GM19023 (cell line): ENCODE results near the gene CTNNBIP1.

Source experiments
- ATAC-seq: cut with Tn5 transposase; IDR thresholded peaks from one replicate; pipeline ENCODE4 v1.9.1; 2021; ENCODE audit warnings: mild to moderate bottlenecking, moderate library complexity; ENCODE audit not compliant: unreplicated experiment

CTNNBIP1 gene

DNA sequence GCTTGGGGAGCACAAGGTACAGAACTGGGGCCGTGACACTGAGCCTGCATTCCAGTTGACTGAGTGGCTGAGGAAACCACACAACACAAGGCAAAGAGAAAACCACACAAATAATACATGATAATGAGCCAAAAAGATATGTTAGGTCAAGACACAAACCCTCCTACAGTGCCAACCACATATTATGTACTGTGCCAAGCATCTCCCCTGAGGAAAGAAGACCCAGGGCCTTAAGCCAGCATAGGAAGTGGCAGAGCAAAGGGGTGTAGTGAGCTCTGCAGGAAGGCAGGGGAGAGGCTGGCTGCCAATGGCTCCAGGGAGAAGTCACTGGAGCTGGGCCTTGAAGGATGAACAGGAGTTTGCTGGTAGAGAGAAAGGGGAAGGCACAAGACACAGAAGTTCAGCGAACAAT, 28.2 kb downstream of the CTNNBIP1 start:
- ATAC-seq: no peak

DNA sequence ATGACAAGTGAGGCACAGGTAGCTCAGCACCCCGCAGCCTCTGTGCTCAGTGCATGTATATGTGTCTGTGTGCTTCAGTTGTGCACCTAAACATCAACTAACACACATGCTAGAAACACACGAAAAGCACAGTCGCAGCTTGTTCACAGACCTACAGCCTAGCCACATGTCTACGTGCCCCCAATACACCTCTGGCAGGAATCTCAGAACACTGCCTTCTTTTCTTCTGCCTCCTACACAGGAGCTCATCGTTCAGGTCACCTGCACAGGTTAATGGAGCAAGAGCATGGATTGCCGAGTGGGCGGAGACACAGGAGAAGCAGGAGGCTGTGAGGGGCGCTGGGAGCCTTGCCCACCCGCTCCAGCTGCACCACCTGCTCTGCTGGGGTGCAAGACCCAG, 31.7 kb downstream of the CTNNBIP1 start:
- no peak for ATAC-seq

DNA sequence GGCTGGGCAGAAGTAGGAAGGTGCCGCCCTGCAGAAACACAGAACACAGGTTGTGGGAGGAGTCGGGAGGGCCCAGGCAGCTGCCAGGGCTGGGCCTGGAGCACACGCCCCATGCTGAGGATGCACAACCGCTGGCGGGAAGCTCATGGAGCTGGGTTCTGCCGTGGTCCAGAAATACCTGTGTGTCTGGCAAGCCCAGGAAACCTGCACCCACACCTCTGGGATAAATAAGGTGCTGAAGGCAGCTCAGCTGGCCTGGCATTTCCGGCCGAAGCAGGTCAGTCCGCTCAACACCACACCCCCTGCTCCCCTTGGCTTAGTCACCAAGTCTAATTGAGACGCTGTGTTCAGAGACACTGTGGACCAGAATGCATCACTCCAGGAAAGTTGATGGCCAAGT, 32.1 kb downstream of the CTNNBIP1 start:
- no peak for ATAC-seq

DNA sequence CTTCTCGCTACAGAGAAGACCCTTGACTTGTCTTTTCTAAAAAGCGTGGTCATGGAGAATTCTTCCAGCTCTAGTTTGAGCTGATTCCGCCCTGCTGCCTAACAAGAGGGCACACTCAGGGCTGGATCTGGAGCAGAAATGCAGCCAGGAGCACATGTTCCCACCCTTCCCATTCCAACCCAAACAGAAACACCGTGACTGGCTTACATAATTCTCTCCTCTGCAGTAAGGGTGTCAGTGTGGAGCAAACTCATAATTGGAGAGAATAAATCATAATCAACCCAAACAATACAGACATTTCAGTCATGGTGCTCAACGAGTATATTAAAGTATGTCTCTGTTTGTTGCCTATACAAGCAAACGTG, 34.5 kb downstream of the CTNNBIP1 start:
- no peak for ATAC-seq

DNA sequence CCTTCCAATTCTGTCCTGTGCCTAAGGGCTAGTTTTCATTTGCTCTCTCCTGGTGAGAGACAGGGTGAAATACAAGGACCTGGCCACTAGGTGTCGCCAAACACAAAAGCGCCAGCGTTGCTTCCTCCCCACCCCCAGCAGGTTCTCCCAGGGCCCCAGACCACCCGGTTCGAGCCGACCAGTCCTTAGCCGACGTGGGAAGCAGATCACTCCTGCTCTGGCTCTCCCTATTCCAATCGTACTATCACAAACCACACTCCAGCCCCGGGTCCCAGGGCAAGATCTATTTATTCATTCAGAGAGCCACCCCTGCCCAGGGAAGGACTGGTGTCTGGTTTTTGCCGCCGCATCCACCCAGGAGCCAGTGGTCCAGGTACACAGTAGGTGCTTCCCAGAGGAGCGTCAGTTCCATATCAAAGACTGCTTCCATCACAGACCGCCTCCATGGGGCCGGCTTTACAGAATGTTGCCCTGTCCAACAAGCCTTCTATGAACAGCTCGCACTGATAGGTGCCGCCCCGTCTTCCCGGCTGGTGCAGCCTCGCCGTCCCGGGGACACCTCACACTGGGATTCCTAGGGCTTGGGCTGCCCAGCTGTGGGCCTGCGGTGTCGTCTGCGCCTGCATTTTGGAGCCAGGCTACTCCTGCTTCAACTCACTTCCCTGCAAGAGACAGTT, 35.0 kb downstream of the CTNNBIP1 start:
- ATAC-seq: no peak

DNA sequence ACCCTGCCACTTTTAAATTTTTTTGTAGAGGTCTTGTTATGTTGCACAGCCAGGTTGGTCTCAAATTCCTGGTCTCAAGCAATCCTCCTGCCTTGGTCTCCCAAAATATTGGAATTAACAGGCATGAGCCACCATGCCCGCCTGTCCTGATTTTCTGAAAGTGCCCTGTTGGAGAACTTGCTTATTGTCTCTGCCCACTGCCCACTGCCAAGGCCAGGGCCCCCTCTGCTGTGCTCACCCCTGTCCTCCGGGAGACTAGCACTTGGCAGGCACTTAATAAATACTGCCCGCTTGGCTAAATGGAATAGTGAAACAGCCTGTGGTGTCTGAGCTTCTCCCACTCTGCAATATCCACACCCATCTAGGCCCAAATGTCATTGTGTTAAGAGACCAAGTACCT, 35.7 kb downstream of the CTNNBIP1 start:
- no peak for ATAC-seq

DNA sequence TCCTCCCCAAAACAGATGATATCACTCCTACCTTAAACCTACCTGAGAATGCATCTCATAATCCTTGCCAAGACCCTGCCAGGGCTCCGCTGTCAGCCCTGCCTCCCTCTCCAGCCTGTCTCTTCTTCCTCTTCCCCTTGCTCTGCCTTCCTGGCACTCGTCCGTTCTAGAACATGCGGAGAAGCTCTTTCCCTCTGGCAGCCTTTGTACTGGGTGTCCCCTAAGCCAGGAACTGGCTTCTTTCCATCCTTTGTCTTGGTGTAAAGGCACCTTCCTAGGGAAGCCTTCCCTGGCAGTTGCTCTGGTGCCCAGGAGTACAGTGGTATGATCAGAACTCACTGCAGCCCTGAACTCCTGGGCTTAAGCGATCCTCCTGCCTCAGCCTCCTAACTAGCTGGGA, 36.1 kb downstream of the CTNNBIP1 start:
- ATAC-seq: no peak

DNA sequence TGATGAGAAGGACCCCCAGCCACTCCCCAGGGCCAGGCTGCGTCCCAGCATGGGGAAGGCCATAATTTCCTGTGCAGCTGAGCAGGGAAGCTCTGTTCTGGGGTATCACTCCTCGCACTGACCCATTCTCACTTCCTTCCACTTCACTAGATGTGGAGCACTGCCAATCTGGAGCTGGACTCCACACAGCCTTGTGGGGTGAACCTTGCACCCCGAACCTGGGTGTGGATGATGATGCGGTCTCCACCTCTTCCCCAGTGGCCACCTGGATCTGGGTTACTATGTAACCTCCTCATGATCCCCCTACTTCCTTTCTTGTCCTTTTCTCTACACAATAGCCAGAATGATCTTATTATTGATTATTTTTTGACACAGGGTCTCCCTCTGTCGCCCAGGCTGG, 36.7 kb downstream of the CTNNBIP1 start:
- no peak for ATAC-seq

DNA sequence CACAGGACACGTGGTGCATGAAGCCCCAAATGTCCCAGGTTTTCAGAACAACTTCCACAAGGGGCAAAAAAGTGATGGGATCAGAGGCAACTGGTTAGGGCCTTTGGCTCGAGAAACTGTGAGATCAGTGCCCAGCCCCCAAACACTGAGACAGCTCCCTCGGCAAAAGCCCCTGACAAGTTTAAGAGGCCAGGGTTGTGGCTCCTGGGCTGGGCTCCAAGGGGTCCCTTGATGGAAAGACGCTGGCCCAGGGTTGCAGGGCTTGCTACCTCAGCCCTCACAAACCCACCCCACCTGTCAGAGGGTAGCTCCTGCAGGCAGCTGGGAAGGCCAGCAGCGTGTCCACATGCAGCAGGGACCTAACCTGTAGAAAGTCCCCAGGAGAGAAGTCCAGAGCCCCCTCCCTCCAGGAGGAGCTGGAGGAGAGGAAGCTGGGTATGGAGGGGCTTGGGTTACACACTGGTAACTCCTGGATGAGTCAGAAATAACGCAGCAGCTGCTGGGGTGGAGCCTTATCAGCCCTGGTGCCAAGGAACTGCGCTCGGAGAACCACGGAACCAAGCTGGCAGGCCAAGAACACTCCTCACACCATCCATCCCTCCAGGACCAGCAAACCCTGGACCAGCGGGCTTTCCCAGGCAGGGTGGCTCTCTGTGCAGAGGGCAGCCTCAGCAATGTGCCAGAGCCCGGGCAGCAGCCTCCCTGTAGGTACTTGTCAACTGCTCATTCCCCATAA, 37.5 kb downstream of the CTNNBIP1 start:
- no peak for ATAC-seq

DNA sequence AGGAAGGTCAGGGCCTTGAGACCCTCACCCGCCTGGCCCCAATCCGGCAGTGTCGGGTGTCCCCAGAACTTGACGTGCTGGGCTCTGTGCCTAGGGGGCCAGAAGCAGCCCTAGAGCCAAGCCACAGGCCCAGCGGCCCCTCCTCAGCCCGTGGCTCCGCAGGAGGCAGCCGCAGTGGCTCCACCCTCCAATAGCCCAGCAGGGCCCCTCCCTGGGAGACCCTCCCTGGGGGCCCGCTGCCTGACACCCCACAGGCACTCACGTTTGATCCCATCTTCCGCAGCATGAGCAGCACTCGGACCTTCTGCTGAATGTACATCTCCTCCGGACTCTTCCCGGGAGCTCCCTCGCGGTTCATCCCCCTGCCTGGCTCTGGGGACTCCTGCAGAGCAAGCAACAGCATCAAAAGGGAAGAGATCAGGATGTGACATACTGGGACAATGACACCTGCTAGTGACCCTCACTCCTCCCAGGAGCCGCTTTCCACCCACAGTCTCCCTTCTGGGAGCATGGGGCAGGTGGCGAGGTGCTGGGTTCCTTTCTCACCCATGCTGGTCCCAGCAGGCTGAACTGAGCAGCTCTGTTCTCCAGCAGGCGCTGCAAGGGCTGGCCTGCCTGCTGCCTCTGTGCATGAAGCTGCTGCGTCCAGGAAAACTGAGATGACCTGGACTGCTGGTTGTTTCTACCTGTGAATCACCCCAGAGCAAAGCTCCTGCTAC, 38.2 kb downstream of the CTNNBIP1 start:
- ATAC-seq: no peak

DNA sequence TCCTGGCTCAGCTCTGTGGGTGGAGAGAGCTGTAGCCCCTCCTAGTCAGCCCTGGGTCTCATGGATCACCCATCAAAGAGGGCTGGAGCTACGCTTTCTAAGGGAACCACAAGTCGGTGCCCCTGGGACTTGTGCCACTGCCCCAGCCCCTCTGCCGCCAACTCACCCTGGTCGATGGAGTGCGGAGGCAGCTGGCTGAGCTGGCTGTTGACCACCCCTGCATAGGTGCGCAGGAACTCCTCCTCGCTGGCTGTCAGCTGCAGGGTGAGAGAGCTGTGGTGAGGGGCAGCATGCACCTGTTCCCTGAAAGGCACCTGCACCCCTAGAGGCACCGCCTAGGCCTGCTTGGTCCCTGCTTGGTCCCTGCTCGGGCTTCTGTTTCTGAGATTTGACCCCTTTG, 39.0 kb downstream of the CTNNBIP1 start:
- no peak for ATAC-seq

DNA sequence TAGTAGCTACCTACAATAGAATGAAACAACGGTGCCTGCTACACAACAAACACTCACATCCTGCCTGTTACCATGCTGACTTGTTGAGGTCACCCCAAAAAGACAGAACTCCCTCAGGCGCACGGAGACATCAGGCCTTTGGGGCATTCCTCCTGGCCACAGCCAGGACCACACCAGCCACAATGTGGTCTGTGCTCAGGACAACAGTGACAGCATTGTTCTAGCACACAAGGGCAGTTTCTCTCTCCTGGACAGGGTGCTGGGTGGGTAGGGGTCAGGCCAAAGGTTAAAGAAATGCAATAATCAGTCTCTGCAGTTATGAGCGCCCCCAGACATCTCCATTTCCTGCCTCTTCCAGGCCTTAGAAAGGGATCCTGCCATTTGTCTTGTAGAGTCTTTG, 39.5 kb downstream of the CTNNBIP1 start:
- no peak for ATAC-seq

DNA sequence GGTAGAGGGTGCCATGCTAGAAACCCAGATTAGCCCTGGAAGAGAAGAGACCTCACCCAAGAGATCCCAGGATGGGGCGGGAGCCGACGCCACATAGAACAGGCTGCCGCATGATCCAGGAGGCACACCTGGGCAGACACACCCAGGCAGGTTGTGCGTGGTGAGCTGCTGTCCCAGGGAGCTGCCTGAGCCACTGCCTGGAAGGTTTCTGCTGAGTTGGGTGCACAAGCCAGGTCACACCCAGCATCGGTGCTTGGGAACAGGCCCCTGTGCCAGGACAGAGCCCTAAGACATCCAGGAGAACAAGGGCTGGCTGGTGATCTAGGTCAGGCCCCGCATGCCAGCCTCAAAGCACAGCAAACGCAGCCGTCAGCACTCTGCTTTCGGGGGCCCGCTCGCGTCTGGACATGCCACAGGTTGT, 40.2 kb downstream of the CTNNBIP1 start:
- ATAC-seq: no peak

DNA sequence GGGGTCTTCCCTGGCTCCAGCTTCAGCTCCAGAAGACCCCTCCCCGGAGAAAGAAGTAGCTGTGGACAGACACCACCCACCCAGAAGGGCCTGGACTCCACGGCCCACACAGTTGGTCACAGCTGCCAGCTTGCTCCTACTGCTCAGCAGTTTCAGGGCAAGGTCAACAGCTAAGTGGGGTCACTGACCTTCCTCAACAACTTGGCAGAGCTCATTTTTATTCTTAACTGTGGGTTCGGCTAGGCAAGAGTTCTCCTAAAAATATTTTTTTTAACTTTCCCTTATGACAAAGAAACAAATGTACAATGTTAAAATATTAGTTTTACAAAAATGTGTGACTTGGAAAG, 41.9 kb downstream of the CTNNBIP1 start:
- no peak for ATAC-seq

DNA sequence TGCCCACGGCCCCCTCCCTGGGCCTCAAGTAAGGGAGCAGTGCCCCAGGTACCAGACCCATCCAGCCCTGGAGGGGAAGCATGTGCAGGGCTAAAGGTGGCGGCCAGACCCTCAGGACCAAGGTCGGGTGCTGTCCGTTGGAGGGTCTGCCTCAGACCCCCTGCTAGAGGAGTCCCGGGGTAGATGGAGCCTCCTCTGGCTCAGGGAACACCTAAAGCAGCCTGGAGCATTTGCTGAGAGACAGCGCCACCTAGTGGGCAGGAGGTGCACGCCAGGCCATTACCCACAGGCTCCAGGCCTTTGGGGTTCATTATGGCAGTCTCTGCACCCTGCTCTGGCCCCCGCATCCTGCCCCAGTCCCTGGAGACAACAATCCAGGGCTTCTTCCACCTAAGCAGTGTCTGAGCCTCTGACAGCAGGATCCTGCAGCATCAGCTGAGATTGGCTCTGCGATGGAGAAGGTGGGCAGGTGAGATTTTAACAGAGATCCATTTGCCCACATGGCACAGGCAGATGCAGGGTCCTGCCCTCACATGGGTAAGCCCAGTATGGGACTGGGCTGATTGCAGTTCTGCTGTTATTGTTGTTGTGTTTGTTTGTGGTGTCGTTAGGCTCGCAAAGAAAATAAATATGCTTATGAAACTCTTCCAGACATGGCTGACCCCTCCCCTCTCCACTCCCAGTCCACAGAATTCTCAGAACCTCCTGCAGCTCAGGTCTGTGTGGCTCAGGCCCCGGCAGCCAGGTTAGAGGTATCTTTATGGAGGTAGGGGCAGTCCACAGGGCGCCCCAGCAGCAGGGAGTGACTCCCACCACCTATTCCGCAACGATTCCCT, 42.4 kb downstream of the CTNNBIP1 start:
- peak; percentile 56 for ATAC-seq

DNA sequence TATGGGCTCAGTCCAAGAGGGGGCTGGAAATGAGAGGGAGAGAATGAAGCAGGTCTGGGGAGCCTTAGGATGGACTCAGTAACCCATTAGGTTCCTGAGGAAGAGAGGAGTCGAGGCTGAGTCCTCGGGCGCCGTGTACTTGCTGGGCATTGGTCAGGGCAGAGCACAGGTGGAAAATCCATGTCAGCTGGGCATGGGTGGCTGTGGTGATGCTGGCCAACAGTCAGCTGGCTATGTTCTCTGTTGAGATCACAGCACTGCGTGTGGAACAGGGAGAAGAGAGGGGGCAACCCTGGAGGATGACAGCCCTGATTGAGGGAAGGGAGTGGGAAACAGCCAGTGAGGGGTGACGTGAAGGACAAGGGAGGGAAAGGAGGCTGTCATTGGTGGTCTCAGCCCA, 43.2 kb downstream of the CTNNBIP1 start:
- no peak for ATAC-seq

DNA sequence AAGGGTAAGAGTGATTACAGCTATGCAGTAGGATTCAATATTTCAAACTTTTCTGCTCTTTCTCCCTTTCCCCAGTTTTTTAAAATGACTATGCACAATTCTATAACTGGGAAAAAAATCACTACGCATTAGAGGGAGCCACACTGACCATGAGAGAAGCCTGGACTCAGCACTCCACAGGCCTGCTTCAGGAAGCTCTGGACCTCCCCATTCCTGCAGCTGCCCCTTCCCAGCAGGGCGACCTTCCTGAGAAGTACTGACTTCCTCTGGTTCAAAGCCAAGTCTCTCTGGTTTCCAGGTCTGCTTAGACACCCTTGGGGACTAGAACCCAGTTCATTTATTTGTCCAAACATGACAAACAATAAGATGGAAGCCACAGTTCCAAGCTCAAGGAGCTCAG, 44.3 kb downstream of the CTNNBIP1 start:
- no peak for ATAC-seq

DNA sequence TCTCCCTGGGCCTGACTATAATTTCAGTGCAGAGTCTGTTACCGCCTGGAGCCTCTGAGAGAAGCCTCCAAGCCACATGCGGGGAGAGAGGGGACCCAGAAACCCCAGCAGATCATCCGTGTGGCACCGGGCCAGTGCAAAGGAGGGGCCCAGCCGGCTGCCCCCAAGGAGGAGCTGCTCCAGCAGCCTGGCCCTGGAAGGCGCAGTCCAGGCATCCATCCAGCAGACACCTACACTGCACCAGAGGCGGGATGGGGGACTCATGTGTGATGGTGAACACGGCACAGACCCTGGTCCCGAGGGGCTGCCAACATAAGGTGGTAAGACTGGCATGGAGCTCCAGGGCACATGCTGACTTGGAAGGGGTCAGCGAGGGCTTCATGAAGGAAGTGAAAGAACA, 46.7 kb downstream of the CTNNBIP1 start:
- no peak for ATAC-seq

DNA sequence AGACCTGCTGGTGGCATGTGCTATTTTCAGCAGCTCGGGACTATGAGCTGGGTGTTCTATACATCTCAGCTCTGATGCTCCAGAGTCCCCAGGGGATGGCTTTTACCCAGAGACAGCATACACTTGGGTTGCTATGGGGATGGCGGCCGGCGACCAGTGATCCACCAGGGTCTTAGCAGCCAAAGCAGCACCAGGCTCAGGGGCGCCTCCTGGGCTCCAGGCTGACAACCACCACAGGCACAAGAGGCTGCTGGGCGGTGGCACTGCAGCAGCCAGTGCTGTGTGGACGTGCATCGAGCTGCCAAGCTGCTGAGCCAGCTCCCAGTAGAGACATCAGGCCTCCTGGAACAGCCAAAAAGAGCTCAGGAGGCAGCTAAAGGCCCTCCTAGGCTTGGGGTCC, 48.7 kb downstream of the CTNNBIP1 start:
- no peak for ATAC-seq

DNA sequence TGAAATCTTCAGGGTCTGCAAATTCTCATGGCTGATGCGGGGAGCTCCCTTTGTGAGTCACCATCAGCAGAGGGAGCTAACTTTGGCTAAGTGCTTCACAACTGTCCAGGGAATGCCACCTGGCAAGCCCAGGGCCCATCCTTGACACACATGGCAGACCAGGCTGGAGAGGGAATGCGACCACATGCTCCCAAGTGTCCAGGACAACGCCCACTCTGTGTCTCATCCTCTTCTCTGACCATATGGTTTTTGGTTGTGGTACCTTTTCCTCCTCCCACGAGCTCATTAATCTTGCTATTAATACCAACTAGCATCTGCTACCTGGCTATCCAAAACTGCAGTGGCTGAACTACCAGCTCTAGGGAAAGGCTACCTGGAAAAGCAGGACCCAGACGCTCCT, 49.2 kb downstream of the CTNNBIP1 start:
- no peak for ATAC-seq

DNA sequence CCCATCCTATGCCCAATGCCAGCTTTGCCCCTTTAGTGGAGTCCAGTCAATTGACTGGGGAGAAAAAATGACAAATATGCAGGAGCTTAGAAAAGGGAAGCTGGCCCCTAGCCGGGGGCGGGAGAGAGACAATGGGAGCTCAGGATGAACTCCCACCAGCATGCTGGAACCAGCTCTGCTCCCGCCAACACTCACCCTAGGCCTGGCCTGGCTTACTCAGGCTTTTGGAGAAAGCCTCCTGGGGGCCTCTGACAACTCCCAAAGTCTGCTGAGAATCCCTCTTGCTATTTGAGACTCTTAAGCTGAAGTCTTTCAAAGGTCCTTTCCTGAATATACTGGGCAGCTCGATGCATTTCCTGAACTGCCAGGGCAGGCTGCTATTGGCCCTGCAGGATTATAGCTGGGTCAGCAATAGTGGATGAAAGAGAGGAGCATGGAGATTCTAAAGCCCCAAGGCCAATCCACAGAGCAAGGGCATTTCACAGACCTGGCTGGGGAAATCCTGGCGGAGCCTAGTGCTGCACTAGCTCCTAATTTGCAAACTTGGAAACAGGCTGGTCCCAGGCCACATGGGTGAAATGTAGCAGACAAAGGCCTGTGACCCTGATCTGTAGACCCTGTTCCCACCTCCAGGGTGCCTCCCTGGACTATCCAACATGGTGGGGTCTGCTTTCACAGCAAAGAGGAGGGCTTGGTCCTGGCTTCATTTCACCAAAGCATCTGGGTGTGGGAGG, 50.6 kb downstream of the CTNNBIP1 start:
- ATAC-seq: no peak
